Loucy (cell line): ENCODE measurements around the gene NPFFR1.
"Not testable (repeated sequence)": the region's sequence is repeated elsewhere in the genome, so short reads cannot be mapped to it uniquely, and the experiment has no call there.

ENCODE experiments used
- H2AFZ ChIP-seq: fragments of 200-600 bp; sonication (generic); 2 replicates; pipeline ENCODE4 v1.6.0; 2016; ENCODE audit warnings: antibody characterized with exemption, mild to moderate bottlenecking, low read length, moderate library complexity
- H3F3A ChIP-seq: fragments of 200-600 bp; 2 replicates; pipeline ENCODE4 v1.6.0; 2016; ENCODE audit warnings: antibody characterized with exemption, low read depth, mild to moderate bottlenecking
- H3K27me3 ChIP-seq: fragments of 200-600 bp; sonication (generic); 2 replicates; pipeline ENCODE4 v1.6.1; 2014; ENCODE audit warnings: low read length, mild to moderate bottlenecking; ENCODE audit not compliant: insufficient read depth, poor library complexity, severe bottlenecking
- H3K36me3 ChIP-seq: fragments of 200-600 bp; sonication (generic); 2 replicates; pipeline ENCODE4 v1.6.1; 2016; ENCODE audit warnings: low read length; ENCODE audit not compliant: insufficient read depth
- H3K4me1 ChIP-seq: fragments of 200-600 bp; sonication (generic); 2 replicates; pipeline ENCODE4 v1.5.1; 2014; ENCODE audit warnings: low read length, mild to moderate bottlenecking; ENCODE audit not compliant: insufficient read depth, poor library complexity, severe bottlenecking
- H3K4me2 ChIP-seq: fragments of 200-600 bp; sonication (generic); 2 replicates; pipeline ENCODE4 v1.6.0; 2014; ENCODE audit warnings: antibody characterized with exemption, low read length, low read depth, mild to moderate bottlenecking; ENCODE audit not compliant: poor library complexity, severe bottlenecking
- H3K4me3 ChIP-seq: fragments of 200-600 bp; sonication (generic); 2 replicates; pipeline ENCODE4 v1.5.1; 2014; ENCODE audit warnings: low read length, mild to moderate bottlenecking, mixed read lengths; ENCODE audit not compliant: poor library complexity, severe bottlenecking
- H3K79me2 ChIP-seq: fragments of 200-600 bp; sonication (generic); 2 replicates; pipeline ENCODE4 v1.6.1; 2014; ENCODE audit warnings: low read length; ENCODE audit not compliant: insufficient read depth
- H3K9ac ChIP-seq: fragments of 200-600 bp; sonication (generic); 2 replicates; pipeline ENCODE4 v1.6.0; 2014; ENCODE audit warnings: mild to moderate bottlenecking, low read depth, low read length, moderate library complexity; ENCODE audit not compliant: poor library complexity, severe bottlenecking
- H3K9me2 ChIP-seq: fragments of 200-600 bp; sonication (generic); replicated peaks from 2 replicates; pipeline ENCODE4 v1.6.1; 2016; ENCODE audit warnings: low read depth, low read length, mixed read lengths
- H3K9me3 ChIP-seq: fragments of 200-600 bp; sonication (generic); 2 replicates; pipeline ENCODE4 v1.6.1; 2014; ENCODE audit warnings: mild to moderate bottlenecking, antibody characterized with exemption, low read length, low read depth; ENCODE audit not compliant: insufficient read depth
- H4K20me1 ChIP-seq: fragments of 200-600 bp; sonication (generic); 2 replicates; pipeline ENCODE4 v1.6.0; 2014; ENCODE audit warnings: antibody characterized with exemption, low read length, mild to moderate bottlenecking; ENCODE audit not compliant: insufficient read depth, poor library complexity, severe bottlenecking
- CTCF ChIP-seq: fragments of 200-600 bp; sonication (generic); conservative IDR thresholded peaks from 2 replicates; pipeline ENCODE4 v1.5.1; 2014; ENCODE audit warnings: mild to moderate bottlenecking, antibody characterized with exemption, low read length
- EZH2phosphoT487 ChIP-seq: fragments of 200-600 bp; IDR thresholded peaks from 2 replicates; pipeline ENCODE4 v1.6.1; 2018; ENCODE audit warnings: antibody characterized with exemption, mild to moderate bottlenecking, moderate library complexity, borderline replicate concordance

Gene NPFFR1

GRCh38 chr10:70250961-70251680, 32.7 kb downstream of the NPFFR1 start:
- H3K9me3 ChIP-seq = no peaks in the 10 kb centered on the region
- no peak overlapping the region for H2AFZ ChIP-seq
- H3K27me3 ChIP-seq = no peaks in the 10 kb centered on the region
- TF ChIP-seq EZH2phosphoT487 = no peak
- TF ChIP-seq CTCF = no peak
- no peaks in the 10 kb centered on the region for H3K4me1 ChIP-seq
- H3K4me2 ChIP-seq = no peak overlapping the region
- H3K79me2 ChIP-seq = no peaks in the 10 kb centered on the region
- H3K36me3 ChIP-seq = no peaks in the 10 kb centered on the region
- no peak overlapping the region for H3K9ac ChIP-seq
- no peaks in the 10 kb centered on the region for H3K9me2 ChIP-seq
- H3F3A ChIP-seq = no peaks in the 10 kb centered on the region
- H3K4me3 ChIP-seq = no peak overlapping the region
- no peaks in the 10 kb centered on the region for H4K20me1 ChIP-seq

- H4K20me1 ChIP-seq = no peaks in the 10 kb centered on the region
- TF ChIP-seq EZH2phosphoT487 = no peak
- no peak for TF ChIP-seq CTCF
These were observed 36.4 kb downstream of the NPFFR1 start for GRCh38 chr10:70247360-70247759.

GRCh38 chr10:70241081-70241480, 42.7 kb downstream of the NPFFR1 start:
- no peaks in the 10 kb centered on the region for H3K27me3 ChIP-seq
- no peaks in the 10 kb centered on the region for H3K36me3 ChIP-seq
- no peaks in the 10 kb centered on the region for H3K79me2 ChIP-seq
- TF ChIP-seq CTCF = no peak
- TF ChIP-seq EZH2phosphoT487 = no peak
- no peak overlapping the region for H3K4me2 ChIP-seq
- H3K9me2 ChIP-seq = no peaks in the 10 kb centered on the region
- H3K4me3 ChIP-seq = no peak overlapping the region
- no peaks in the 10 kb centered on the region for H3F3A ChIP-seq
- H3K9ac ChIP-seq = no peak overlapping the region
- H3K9me3 ChIP-seq = no peaks in the 10 kb centered on the region
- H4K20me1 ChIP-seq = no peaks in the 10 kb centered on the region
- no peaks in the 10 kb centered on the region for H3K4me1 ChIP-seq
- H2AFZ ChIP-seq = no peak overlapping the region

More at GRCh38 chr10:70247360-70247759, 36.4 kb downstream of the NPFFR1 start:
- Histone ChIP-seq H3K9ac (no peak overlapping the region), H3K9me3 (no peaks in the 10 kb centered on the region), H3F3A (no peaks in the 10 kb centered on the region), H3K9me2 (no peaks in the 10 kb centered on the region), H2AFZ (no peak overlapping the region), H3K36me3 (no peaks in the 10 kb centered on the region), H3K27me3 (no peaks in the 10 kb centered on the region), H3K4me1 (no peaks in the 10 kb centered on the region), H3K4me3 (no peak overlapping the region), H3K79me2 (no peaks in the 10 kb centered on the region), H3K4me2 (no peak overlapping the region)

- H3K9me3 ChIP-seq, H3K9ac ChIP-seq, H3K27me3 ChIP-seq, H3K79me2 ChIP-seq, H2AFZ ChIP-seq, H3K36me3 ChIP-seq, H3K4me1 ChIP-seq, H3K4me2 ChIP-seq, H3K9me2 ChIP-seq, H3K4me3 ChIP-seq, H4K20me1 ChIP-seq, H3F3A ChIP-seq: not testable (repeated sequence)
These were observed 43.8 kb downstream of the NPFFR1 start for GRCh38 chr10:70239986-70240385.

- H3K9me2 ChIP-seq, H3K9me3 ChIP-seq, H3K4me3 ChIP-seq, H2AFZ ChIP-seq, H3K4me2 ChIP-seq, H4K20me1 ChIP-seq, H3K36me3 ChIP-seq, H3K4me1 ChIP-seq, H3K27me3 ChIP-seq, H3F3A ChIP-seq, H3K9ac ChIP-seq, H3K79me2 ChIP-seq: not testable (repeated sequence)
These were observed 44.5 kb downstream of the NPFFR1 start for GRCh38 chr10:70239077-70239976.
